Memory B cell (primary cell): ENCODE results near the gene SLC7A5.
A peak's percentile ranks its signal among the peaks of the same experiment; 100 is the strongest.
"Not testable (repeated sequence)": the region's sequence is repeated elsewhere in the genome, so short reads cannot be mapped to it uniquely, and the experiment has no call there.

ENCODE experiments used
- ATAC-seq: fragments of 150-1000 bp; cut with Tn5 transposase; 2 replicates; pipeline ENCODE4 v1.10.0; 2021; ENCODE audit warnings: low read depth, mild to moderate bottlenecking, moderate library complexity
- DNase-seq, 2 donors: peaks; one replicate each; pipeline ENCODE4 v3.0.0; 2022; ENCODE audit warnings: low spot score in 2 of 2
- H3K27ac Mint-ChIP-seq: one replicate; pipeline ENCODE4 v1.8.0; 2022; ENCODE audit warnings: mild to moderate bottlenecking, moderate library complexity, mixed read lengths
- H3K27me3 Mint-ChIP-seq: one replicate; pipeline ENCODE4 v1.8.0; 2022; ENCODE audit warnings: mixed read lengths
- H3K36me3 Mint-ChIP-seq: one replicate; pipeline ENCODE4 v1.8.0; 2022; ENCODE audit warnings: mild to moderate bottlenecking, mixed read lengths
- H3K4me1 Mint-ChIP-seq: one replicate; pipeline ENCODE4 v1.8.0; 2022; ENCODE audit warnings: mixed read lengths
- H3K4me3 Mint-ChIP-seq: one replicate; pipeline ENCODE4 v1.8.0; 2022; ENCODE audit warnings: mild to moderate bottlenecking, moderate library complexity, mixed read lengths
- H3K9me3 Mint-ChIP-seq: one replicate; pipeline ENCODE4 v1.8.0; 2022; ENCODE audit warnings: mixed read lengths

SLC7A5 gene

GRCh38 chr16:87878704-87879103 is 9.4 kb upstream of the SLC7A5 start:
- H3K36me3 Mint-ChIP-seq: no peaks in the 10 kb centered on the region
- H3K9me3 Mint-ChIP-seq: no peaks in the 10 kb centered on the region
- H3K4me3 Mint-ChIP-seq: no peak overlapping the region
- ATAC-seq: no peak
- peaks cover 6% of the 10 kb centered on the region for H3K4me1 Mint-ChIP-seq
- peaks cover 25% of the 10 kb centered on the region for H3K27me3 Mint-ChIP-seq
- DNase-seq: no peak
- H3K27ac Mint-ChIP-seq: no peak overlapping the region

- Mint-ChIP-seq H3K4me3 (no peak overlapping the region), H3K9me3 (no peaks in the 10 kb centered on the region), H3K36me3 (no peaks in the 10 kb centered on the region), H3K27ac (no peak overlapping the region), H3K27me3 (peaks cover 25% of the 10 kb centered on the region), H3K4me1 (peaks cover 6% of the 10 kb centered on the region)
- ATAC-seq (peak; percentile 39), DNase-seq (no peak)
These were observed 8.7 kb upstream of the SLC7A5 start for GRCh38 chr16:87877942-87878507.

- Mint-ChIP-seq H3K4me3 (no peak overlapping the region), H3K27me3 (peaks cover 15% of the 10 kb centered on the region)
- no peak for DNase-seq
These were observed 5.5 kb upstream of the SLC7A5 start for GRCh38 chr16:87874639-87875427.

GRCh38 chr16:87870418-87871291 is 1.3 kb upstream of the SLC7A5 start:
- Mint-ChIP-seq H3K4me3 (peak overlapping the region; percentile 39), H3K4me1 (peaks cover 33% of the 10 kb centered on the region)
- not testable (repeated sequence) for DNase-seq, ATAC-seq, H3K27ac Mint-ChIP-seq, H3K9me3 Mint-ChIP-seq, H3K36me3 Mint-ChIP-seq, H3K27me3 Mint-ChIP-seq

More at GRCh38 chr16:87874639-87875427, 5.5 kb upstream of the SLC7A5 start:
- H3K36me3 Mint-ChIP-seq: no peaks in the 10 kb centered on the region
- peak overlapping the region; percentile 4 for H3K27ac Mint-ChIP-seq
- H3K9me3 Mint-ChIP-seq: no peaks in the 10 kb centered on the region
- peaks cover 12% of the 10 kb centered on the region for H3K4me1 Mint-ChIP-seq
- no peak for ATAC-seq

- H3K27ac Mint-ChIP-seq, ATAC-seq, DNase-seq, H3K36me3 Mint-ChIP-seq, H3K9me3 Mint-ChIP-seq, H3K27me3 Mint-ChIP-seq: not testable (repeated sequence)
- Mint-ChIP-seq H3K4me1 (peaks cover 32% of the 10 kb centered on the region), H3K4me3 (peak overlapping the region; percentile 39)
These were observed 641 bp upstream of the SLC7A5 start for GRCh38 chr16:87869879-87870417.

- H3K4me1 Mint-ChIP-seq: peaks cover 31% of the 10 kb centered on the region
- not testable (repeated sequence) for H3K36me3 Mint-ChIP-seq
These were observed 865 bp downstream of the SLC7A5 start for GRCh38 chr16:87868254-87869029.

GRCh38 chr16:87865902-87866555 is 3.3 kb downstream of the SLC7A5 start:
- not testable (repeated sequence) for H3K27me3 Mint-ChIP-seq, H3K36me3 Mint-ChIP-seq, H3K27ac Mint-ChIP-seq, ATAC-seq, H3K9me3 Mint-ChIP-seq, DNase-seq
- H3K4me1 Mint-ChIP-seq: peaks cover 24% of the 10 kb centered on the region
- peak overlapping the region; percentile 21 for H3K4me3 Mint-ChIP-seq

More at GRCh38 chr16:87868254-87869029, 865 bp downstream of the SLC7A5 start:
- ATAC-seq: peak; percentile 28
- peak overlapping the region; percentile 79 for H3K27ac Mint-ChIP-seq
- H3K4me3 Mint-ChIP-seq: peak overlapping the region; percentile 94
- not testable (repeated sequence) for DNase-seq, H3K9me3 Mint-ChIP-seq, H3K27me3 Mint-ChIP-seq

- H3K9me3 Mint-ChIP-seq: no peaks in the 10 kb centered on the region
- ATAC-seq: no peak
- H3K4me1 Mint-ChIP-seq: peaks cover 28% of the 10 kb centered on the region
- H3K4me3 Mint-ChIP-seq: no peak overlapping the region
- H3K36me3 Mint-ChIP-seq: no peaks in the 10 kb centered on the region
- no peaks in the 10 kb centered on the region for H3K27me3 Mint-ChIP-seq
- no peak for DNase-seq
- H3K27ac Mint-ChIP-seq: no peak overlapping the region
These were observed 4.8 kb downstream of the SLC7A5 start for GRCh38 chr16:87864331-87864989.

- H3K9me3 Mint-ChIP-seq, H3K27me3 Mint-ChIP-seq, H3K36me3 Mint-ChIP-seq, ATAC-seq, H3K4me3 Mint-ChIP-seq, H3K27ac Mint-ChIP-seq, DNase-seq: not testable (repeated sequence)
- peaks cover 24% of the 10 kb centered on the region for H3K4me1 Mint-ChIP-seq
These were observed 6.0 kb downstream of the SLC7A5 start for GRCh38 chr16:87863327-87863635.

- peak; percentile 62 for ATAC-seq
- DNase-seq, H3K27ac Mint-ChIP-seq, H3K27me3 Mint-ChIP-seq, H3K9me3 Mint-ChIP-seq, H3K36me3 Mint-ChIP-seq, H3K4me3 Mint-ChIP-seq: not testable (repeated sequence)
- peaks cover 21% of the 10 kb centered on the region for H3K4me1 Mint-ChIP-seq
These were observed 6.5 kb downstream of the SLC7A5 start for GRCh38 chr16:87862597-87863326.

GRCh38 chr16:87861300-87862099 is 7.8 kb downstream of the SLC7A5 start:
- not testable (repeated sequence) for ATAC-seq, H3K36me3 Mint-ChIP-seq, H3K27ac Mint-ChIP-seq, H3K4me3 Mint-ChIP-seq, DNase-seq, H3K27me3 Mint-ChIP-seq, H3K9me3 Mint-ChIP-seq
- H3K4me1 Mint-ChIP-seq: peaks cover 22% of the 10 kb centered on the region
